ENCODE data around the gene NOTUM.
A peak's percentile ranks its signal among the peaks of the same experiment; 100 is the strongest.
"Not testable (repeated sequence)": the region's sequence is repeated elsewhere in the genome, so short reads cannot be mapped to it uniquely, and the experiment has no call there.

Gene NOTUM

DNA sequence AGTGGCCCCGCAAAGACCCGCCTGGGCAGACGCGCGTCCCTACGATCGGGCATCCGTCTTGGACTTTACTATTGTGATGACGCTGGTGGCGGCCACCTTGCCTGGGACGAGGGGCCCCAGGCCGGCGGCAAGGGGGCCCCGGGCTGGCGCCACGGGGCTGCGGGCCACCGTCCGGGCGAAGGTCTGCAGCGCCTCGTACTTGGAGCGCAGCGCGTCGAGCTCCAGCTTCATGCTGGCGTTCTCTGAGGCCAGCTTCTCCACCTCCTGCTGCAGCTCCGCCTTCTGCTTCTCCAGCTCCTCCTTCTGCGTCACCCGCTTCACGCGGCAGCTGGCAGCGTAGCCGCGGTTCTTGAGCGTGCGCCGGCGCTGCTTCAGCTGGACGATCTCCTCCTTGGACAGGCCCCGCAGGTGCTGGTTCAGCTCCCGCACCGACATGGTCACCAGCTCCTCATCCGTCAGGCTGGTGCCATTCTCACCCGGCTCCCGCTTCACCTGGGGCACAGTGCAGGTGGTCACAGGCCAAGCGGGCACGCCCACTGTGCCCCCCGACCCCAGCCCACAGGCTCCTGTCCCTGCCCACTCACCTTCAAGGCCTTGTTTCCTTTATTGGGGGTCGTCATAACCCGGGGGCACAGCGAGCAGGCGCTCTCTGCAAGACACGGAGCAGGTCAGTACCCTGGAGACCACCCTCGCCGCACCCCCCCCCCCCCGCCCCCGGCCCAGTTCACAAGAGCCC, 38.3 kb downstream of the NOTUM start:
- no peak for DNase-seq

GRCh38 chr17:81921996-81922565, 38.9 kb downstream of the NOTUM start:
- DNase-seq: no peak

DNA sequence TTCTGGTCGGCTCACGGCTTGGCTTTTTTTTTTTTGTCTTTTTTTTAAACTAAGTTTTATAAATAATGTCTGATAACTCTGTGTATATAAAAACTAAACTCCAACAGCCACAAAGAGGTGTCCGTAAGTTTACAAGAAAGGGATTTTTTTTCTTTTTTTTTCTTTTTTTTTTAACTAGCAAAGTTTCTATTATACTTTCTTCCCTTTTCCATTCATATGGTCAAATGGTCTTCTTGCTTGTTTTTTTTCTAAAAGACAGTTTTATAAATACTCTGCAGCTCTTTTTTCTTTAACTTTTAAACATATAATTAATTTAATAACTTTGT, 39.5 kb downstream of the NOTUM start:
- no peak for DNase-seq

DNA sequence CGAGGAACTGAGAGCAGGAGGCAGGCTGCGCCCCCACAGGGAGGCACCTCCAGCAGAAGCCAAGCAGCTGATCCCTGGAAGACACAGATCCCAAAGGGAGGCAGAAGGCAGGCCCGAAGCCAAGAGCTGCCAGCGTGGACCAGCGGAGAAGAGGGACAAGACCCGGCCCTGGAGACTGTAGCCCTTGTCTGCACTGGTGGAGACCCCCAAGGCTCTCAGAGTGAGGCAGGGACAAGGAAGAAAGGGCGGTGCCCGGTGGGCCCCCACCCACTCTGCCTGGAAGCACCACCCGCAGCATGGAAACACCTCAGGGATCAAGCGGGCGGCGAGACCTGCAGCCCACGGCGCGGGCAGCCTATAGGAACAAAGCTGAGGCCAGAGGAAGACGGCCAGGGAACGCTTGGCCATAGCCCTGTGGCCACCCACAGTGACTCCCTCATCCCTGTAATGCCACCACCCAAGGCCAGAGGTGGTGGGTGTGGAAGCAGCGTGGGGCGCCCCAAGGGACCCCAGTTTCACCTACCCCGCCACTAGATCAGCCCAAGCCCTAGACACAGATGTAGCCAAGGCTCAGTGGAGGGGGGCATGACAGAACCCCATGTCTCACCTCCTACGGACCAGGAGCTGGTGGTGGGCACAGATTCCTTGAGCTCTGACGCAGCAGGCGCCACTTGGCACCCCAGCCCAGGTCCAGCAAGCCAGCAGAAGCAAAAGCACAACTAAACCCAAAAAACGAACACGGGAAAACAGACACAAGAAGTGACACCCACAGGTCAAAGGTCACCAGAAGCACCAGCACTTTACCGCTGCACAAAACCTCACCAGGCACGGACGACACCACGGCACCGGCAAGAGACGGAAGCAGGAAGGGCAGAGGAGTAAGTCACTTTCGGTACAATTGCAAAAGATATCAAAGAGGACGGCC, 40.1 kb downstream of the NOTUM start:
- no peak for DNase-seq

- DNase-seq: no peak
Measured at GRCh38 chr17:81918832-81919545, 42.0 kb downstream of the NOTUM start.

GRCh38 chr17:81918333-81918669, 42.7 kb downstream of the NOTUM start:
- DNase-seq: not testable (repeated sequence)

GRCh38 chr17:81917565-81918332, 43.2 kb downstream of the NOTUM start, which contains the start of gene SIRT7:
Gene SIRT7, minus strand, starts transcription at chr17:81918176. Its CDS starts 45 bp downstream, at chr17:81918131.
- DNase-seq: peak; percentile 12

GRCh38 chr17:81916234-81917001, 44.6 kb downstream of the NOTUM start:
- no peak for DNase-seq

DNA sequence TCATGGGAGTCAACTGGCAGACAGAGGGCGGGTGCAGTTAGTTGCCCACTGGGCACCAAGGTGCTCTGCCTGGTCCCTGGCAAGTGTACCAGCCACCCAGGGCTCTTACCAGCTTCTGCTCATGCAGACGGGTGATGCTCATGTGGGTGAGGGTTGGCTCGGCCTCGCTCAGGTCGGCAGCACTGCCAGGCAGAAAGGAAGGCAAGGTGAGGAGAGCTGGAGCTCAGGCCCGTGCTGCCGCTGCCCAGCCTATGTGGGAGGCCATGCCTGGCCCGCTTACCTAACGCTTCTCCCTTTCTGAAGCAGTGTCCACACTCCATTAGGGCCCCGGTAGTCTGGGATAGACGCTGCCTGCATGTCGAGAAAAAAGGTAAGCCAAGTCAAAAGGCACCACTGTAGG, 45.7 kb downstream of the NOTUM start:
- no peak for DNase-seq

DNA sequence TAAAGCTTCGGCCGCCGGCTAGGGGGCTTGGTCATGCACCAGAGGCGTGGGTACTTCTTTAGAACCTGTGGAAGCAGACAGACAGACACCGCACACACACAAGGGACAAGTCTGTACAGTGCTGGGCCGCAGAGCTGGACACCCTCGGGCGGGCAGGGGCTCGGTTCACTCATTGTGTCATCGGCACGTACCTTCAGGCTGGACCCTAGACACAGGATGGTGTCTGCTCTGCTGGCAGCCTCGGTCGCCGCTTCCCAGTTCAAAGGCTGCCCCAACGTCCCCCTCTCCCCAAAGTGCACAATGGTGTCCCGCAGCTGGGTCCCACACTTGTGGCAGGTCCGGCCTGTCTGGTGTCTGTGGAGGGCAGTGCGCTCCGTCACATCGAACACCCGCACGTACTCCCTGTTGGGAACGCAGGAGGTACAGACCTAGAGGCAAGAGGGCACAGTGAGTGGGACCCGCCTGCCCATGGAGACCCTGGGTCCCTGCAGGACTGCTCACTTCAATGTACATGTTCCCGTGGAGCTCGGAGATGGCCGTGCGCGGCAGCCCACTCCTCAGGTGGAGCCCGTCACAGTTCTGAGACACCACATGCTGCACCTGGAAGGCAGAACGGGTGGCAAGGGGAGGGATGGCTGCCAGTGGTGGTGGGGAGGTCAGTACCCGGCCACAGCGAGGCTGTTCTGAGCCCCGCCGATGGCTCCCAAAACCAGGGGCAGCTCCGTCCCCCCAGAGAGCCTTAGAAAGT, 46.7 kb downstream of the NOTUM start:
- no peak for DNase-seq

DNA sequence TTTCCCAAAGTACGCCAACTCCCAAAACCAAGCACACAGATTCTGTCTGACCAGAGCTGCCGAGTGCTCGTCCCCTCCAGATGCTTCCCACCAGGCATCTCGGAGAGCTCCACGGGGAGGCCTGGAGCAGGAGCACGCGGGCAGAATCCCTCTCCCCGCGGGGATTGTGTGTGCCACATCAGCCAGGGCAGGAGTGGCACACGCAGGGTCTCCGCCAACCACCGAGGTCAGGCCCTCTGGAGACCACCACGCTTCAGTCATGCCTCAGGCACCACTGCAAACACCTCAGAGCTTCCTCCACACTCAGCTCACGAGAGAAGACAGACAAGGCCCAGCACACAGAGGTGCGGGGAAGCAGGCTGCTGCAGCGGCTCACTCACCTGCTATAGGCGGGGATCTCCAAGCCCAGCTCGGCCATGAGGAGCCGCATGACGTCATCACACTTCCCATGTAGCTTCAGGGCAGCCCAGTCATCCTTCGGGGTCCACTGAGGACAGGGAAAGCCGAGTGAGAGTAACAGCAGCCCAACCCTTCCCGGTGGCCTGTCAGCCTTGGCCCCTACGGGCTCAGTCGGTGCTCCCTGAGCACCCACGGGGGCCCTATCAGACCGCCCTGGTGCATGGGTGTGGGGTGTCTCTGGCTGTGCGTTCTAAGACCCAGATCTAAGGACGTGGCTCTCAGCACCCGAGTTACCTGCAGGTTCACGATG, 47.4 kb downstream of the NOTUM start:
- no peak for DNase-seq

GRCh38 chr17:81912441-81913309, 48.3 kb downstream of the NOTUM start:
- no peak for DNase-seq

DNA sequence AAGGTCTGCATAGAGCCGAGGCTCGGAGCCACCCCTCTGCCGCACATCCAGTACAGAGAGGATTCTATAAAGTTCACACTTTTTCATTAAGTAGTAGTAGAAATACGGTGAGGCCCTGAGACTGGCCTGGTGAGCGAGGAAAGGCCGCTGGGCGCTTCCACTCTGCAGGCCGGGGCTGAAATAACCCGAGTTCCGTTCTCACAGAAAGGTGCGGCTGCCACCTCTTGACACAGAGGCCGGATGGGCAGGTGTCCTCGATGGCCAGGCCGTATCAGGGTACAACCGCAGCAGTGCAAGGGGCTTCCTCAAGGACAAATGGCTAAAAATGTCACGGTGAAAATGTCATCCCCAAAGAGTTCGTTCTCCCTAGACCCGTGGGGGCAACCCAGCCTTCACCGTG, 49.0 kb downstream of the NOTUM start:
- DNase-seq: no peak

DNA sequence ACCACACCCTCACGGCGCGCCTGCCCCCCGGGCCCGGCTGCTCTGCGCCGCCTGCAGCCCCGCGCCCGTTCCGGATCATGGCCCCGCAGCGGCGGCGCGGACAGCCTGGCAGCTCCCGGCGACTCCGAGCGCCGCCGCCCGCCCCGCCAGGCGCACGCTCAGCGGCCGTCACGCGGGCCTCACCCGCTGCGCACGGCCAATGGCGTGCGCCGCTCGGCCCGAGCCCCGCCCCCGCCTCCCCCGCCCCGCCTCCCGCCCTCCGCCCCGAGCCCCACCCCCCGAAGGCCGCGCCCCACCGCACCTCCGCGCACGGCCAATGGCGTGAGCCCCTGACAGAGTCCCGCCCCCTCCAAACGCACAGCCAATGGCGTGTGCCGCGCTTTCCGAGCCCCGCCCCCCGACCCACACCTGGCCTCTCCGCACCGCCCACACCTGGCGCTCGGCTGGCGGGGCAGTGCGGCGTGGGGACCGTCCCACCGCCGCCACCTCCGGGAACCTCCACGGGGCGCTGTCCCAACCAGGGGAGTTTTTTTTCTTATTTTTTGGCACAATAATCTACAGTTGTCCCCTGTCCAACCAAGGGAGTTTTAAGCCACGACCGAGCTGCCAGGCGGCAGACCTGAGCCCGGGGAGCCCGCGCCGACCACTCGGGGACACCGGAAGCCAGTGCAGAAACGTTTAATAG, 49.6 kb downstream of the NOTUM start, which contains the start of gene PCYT2:
Gene PCYT2 (minus strand): TSS at position 123 of the 685 bp plus-strand sequence. CDS start 44 bp downstream, at position 79.
- peak; percentile 67 for DNase-seq

DNA sequence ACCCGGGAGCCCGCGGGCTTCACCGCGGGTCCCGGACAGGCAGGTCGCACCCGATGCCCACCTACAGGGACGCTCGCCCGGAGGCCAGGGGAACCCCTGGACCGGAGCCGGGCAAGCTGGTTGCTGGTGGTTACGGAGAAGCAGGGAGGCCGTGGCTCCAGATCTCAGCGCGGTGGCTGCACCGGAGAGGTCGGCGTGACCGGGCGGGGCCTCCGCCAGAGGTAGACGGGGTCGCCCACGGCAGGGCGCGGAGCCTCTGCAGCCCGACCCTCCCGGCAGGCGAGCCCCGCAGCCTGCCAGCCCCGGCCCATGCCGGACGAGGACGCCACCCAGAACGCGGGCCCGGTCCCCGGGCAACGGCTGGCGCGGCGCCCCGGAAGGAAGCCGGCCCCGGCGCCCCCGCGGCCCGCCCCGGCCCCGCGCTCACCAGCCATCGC, 50.1 kb downstream of the NOTUM start:
- no peak for DNase-seq

DNA sequence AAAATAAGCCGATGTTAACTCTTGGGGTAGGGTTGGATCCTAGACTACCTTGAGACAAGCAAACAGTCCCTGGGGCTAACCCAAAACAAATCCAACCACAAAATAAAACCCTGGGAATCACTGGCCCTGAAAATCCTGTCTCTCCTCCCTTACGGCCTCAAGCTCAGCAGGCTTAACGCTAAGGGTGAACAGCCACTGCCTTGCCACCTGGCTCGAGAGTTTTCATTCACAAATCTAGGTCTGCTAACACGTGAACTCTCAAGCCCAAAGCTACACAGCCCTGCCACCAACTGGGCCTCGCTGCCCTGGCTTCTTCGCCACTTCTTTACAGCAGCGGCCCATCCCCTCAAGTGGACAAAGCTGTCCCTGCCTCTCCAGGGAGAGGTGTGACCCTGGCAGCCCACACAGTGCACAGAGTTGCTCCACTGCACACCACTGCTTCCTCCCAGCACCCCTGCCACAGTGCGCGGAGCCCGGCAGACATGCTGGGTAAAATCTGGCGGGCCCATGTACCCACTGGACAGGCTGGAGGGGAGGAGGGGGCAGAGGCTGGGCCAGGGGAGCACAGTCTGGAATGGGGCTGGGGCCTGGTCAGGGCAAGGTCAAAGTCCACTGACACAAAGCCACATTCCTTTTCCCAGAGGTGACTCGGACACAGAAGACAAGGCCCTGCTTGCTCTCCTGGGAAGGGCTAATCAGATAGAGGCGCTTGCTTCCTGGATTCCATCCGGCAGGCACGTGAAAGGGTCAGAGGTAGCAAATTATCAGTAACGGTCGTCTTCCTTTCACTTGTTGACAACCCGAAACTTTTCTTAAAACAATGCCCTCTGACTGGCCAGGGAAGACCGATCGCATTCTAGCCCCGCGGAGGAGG, 50.8 kb downstream of the NOTUM start:
- DNase-seq: no peak

DNA sequence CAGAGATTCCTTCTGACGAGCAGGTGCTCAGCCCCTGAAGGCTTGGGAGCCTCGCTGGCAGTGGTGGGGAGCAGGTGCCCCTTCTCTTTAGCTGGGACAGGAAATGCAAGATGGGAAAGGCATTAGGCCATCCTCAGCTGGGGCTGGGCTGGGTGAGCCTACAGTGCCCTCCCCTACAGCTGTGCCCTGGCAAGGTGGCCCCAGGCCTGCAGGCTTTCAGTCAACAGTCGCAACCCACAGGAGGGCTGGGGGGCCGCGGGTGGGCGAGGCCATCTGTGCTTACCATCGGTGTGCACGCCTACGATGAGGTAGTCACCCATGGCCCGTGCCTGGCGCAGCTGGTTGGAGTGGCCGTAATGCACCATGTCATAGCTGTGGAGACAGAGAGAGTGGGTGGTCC, 51.8 kb downstream of the NOTUM start:
- DNase-seq: no peak

Data from NCI-H446 treated with DMSO at 0.1 percent for 48 hours (cell line).